ENCODE data around the gene ELMOD1.

The ELMOD1 gene

DNA sequence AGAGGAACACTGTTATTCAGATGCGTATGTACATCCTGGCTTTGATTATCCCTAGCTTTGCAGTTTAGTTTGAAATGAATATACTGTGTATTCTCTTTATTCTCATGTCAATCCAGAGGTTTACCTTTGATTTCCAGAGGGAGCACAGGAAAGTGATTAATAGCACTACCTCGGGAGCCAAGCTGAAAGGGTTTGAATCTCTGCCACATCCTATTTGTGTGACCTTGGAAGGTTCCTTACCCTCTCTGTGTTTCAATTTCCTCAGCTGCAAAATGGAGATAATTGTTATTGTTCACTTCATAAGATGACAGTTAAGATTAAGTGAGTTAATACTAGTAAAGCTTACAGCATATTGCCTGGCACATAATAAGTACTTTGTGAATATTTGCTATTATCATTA lies 17.9 kb downstream of the ELMOD1 start:
- DNase-seq (ENCODE audit: low read depth, low spot score), result no peak
- CTCF ChIA-PET, result interaction anchor here (0.9 to 1.8 kb wide), 4 partner anchors 9 to 79 kb away, joined by 3 to 6 read pairs (median 5); no protein-coding TSS in a partner anchor
- POLR2A ChIA-PET, result no interaction called here
- no peak overlapping the region for H3K4me3 ChIP-seq (ENCODE audit: low read depth, low read length)
- TF ChIP-seq, protein P1, sequence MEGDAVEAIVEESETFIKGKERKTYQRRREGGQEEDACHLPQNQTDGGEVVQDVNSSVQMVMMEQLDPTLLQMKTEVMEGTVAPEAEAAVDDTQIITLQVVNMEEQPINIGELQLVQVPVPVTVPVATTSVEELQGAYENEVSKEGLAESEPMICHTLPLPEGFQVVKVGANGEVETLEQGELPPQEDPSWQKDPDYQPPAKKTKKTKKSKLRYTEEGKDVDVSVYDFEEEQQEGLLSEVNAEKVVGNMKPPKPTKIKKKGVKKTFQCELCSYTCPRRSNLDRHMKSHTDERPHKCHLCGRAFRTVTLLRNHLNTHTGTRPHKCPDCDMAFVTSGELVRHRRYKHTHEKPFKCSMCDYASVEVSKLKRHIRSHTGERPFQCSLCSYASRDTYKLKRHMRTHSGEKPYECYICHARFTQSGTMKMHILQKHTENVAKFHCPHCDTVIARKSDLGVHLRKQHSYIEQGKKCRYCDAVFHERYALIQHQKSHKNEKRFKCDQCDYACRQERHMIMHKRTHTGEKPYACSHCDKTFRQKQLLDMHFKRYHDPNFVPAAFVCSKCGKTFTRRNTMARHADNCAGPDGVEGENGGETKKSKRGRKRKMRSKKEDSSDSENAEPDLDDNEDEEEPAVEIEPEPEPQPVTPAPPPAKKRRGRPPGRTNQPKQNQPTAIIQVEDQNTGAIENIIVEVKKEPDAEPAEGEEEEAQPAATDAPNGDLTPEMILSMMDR (IDR thresholded peaks at IDR 0.05; ENCODE audit: insufficient read depth, low read length, missing control alignments), result no peak

DNA sequence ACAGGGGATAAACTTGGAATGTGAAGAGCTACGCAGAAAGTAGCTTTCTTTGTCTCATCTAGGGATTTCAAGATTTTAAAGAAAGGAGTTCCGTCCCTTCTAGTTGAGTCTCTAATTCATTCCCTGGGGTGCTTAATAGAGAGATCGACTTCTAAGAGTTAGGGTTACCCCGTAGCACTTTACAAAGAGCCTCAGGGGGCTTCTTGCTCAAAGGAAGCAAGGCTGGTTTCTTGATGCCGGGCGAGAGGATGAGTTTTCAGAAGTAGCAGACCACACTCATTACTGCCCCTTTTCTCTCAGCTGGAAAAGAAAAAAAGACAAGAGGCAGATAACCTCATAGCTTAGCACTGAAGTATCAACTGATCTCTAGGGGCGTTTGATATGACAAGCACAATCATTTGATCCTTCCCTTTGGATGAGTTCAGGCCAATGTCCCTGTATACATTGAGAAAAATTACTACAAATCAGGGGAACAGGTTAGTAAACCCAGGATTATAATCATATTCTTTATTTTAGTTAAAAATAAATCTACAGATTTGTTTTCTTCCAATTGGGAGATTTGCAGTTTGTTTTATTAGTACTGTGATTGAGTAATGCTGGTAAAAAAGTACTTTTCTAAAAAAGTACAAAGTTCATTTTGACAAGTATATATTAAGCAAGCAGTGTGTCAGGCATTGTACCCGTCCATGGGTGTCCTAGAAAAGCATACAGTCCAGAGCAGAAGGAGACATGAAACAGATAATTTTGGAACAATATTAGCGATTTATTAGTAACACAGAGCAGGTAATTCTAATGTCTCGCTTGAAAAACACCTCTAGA lies 18.7 kb downstream of the ELMOD1 start:
- no peak overlapping the region for H3K4me3 ChIP-seq (ENCODE audit: low read depth, low read length)
- ChIA-PET POLR2A (no interaction called here), CTCF (interaction anchor here (0.9 to 1.8 kb wide), 3 partner anchors 10 to 46 kb away, joined by 3 to 6 read pairs (median 5); no protein-coding TSS in a partner anchor)
- DNase-seq (ENCODE audit: low read depth, low spot score), result no peak
- TF ChIP-seq, protein P1 (IDR thresholded peaks at IDR 0.05; ENCODE audit: insufficient read depth, low read length, missing control alignments), result no peak

DNA sequence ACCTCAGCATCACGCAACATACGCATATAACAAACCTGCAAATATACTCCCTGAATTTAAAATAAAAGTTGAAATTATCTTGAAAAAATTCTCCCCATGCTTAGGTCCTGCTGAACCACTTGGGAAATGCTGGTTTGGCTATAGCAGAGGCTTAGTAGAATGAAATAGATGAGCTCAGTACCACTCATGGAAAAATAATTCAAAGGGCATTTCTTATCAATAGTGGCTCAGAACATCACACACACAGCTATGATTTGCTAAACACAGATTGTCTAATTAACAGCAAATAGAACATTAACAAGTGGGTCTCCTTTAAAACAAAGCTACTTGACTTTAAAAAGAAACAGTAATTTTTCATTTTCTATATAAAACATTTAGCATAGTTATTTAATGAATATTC lies 21.5 kb downstream of the ELMOD1 start:
- H3K4me3 ChIP-seq (ENCODE audit: low read depth, low read length), result no peak overlapping the region
- ChIA-PET CTCF (no interaction called here), POLR2A (no interaction called here)
- TF ChIP-seq, protein P1 (IDR thresholded peaks at IDR 0.05; ENCODE audit: insufficient read depth, low read length, missing control alignments), result no peak
- DNase-seq (ENCODE audit: low read depth, low spot score), result no peak

DNA sequence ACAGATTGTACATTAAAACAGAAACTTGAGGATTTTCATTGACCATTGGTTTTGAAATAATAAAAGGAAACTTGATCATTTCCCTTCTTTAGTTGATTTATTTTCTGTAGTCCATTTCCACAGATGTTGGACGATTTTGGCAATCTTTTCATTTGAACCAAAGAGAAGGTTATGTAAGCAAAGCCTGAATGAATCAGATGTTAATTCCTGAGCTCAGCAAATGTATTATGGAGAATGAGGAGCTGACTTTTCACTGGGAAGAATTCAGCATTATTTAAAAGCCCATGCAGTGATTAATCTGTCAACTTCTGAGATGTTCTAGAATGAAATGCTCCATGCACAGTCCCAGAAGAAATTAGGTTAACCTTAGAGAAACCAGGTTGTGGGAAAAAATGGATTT lies 29.0 kb downstream of the ELMOD1 start:
- no peak for DNase-seq (ENCODE audit: low read depth, low spot score)
- TF ChIP-seq, protein P1 (IDR thresholded peaks at IDR 0.05; ENCODE audit: insufficient read depth, low read length, missing control alignments), result no peak
- ChIA-PET POLR2A (no interaction called here), CTCF (interaction anchor here (1.8 kb wide), 1 partner anchor 69 kb away, joined by 5 read pairs; no protein-coding TSS in a partner anchor)
- H3K4me3 ChIP-seq (ENCODE audit: low read depth, low read length), result no peak overlapping the region

DNA sequence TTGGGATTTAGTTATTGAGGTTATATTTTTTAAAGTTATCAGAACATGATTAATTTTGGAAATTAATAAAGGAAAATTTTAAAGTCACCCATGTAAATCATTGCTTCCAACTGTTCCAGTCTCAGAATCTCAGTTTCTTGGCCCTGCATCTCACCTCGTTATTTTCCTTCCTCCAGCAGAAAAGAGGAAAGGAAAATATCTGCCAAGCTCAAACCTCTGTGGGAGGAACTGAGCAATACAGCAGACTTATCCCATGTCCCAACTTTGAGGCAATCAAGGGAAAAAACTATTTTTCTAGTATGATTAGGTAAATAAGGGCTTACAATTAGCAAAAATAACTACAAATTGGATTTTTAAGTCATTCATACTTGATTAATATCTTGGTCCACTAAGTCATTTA lies 30.1 kb downstream of the ELMOD1 start:
- TF ChIP-seq, protein P1 (IDR thresholded peaks at IDR 0.05; ENCODE audit: insufficient read depth, low read length, missing control alignments), result no peak
- no peak for DNase-seq (ENCODE audit: low read depth, low spot score)
- ChIA-PET CTCF (no interaction called here), POLR2A (no interaction called here)
- no peak overlapping the region for H3K4me3 ChIP-seq (ENCODE audit: low read depth, low read length)

DNA sequence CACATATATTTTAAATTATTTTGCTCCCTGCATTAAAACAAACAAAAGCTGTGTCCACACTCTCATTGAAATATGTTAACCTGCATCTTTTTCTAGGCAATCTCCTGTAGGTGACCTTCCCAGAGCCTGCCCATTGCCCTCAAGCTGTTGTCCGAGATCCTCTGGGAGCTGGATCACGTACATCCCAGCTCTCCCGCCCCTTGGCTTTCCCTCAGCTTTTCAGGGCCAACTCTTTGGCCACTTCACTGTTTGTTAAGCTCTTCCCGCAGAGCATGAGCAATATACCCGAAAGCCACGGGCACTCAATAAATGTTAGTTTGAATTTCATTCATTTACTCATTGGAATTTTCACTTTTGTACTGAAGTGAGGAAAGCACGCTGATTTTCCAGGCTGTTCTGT lies 32.2 kb downstream of the ELMOD1 start:
- no peak for DNase-seq (ENCODE audit: low read depth, low spot score)
- CTCF ChIA-PET, result interaction anchor here (1.1 to 1.4 kb wide), 2 partner anchors 14 to 46 kb away, joined by 3 read pairs; no protein-coding TSS in a partner anchor
- no peak overlapping the region for H3K4me3 ChIP-seq (ENCODE audit: low read depth, low read length)
- POLR2A ChIA-PET, result no interaction called here
- TF ChIP-seq, protein P1 (IDR thresholded peaks at IDR 0.05; ENCODE audit: insufficient read depth, low read length, missing control alignments), result no peak
